ENCODE results near the gene AQP9. TPM values are rescaled to one million over a fixed set of nuclear protein-coding genes. Genes with fewer than 3 reads are reported as not detected.
"Not testable (repeated sequence)": the region's sequence is repeated elsewhere in the genome, so short reads cannot be mapped to it uniquely, and the experiment has no call there.

AQP9 gene
- total RNA-seq, 1 donor from 2014 or later: 0.77 TPM

DNA sequence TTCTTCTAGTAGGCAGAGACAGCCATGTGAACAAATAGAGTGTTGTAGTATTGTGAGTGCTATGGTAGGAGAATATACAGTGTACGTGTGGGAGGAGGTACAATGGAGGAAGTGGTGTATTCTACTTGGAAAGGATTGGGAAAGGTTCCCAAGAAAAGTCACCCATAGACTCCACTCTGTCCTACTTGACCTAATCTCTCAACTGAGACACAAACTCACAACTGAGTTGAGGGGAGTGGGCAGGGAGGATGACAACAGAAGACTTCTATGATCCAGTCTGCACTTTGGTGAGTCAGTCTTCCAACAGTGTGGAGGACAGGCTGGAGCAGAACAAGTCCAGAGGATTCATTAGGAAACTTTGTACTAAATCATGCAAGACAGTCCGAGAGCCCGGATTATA lies 28.8 kb upstream of the AQP9 start:
- Histone ChIP-seq H3K27me3 (ENCODE audit: low read depth) (peaks cover 60% of the 10 kb centered on the region), H3K4me1 (no peaks in the 10 kb centered on the region), H3K36me3 (no peaks in the 10 kb centered on the region), H3K27ac (replicated peaks) (no peak overlapping the region), H3K4me3 (no peak overlapping the region), H3K9me3 (replicated peaks) (no peaks in the 10 kb centered on the region)
- intact Hi-C loops (cut with micrococcal nuclease): no loop called here
- DNase-seq: no peak
- TF ChIP-seq, protein P1, sequence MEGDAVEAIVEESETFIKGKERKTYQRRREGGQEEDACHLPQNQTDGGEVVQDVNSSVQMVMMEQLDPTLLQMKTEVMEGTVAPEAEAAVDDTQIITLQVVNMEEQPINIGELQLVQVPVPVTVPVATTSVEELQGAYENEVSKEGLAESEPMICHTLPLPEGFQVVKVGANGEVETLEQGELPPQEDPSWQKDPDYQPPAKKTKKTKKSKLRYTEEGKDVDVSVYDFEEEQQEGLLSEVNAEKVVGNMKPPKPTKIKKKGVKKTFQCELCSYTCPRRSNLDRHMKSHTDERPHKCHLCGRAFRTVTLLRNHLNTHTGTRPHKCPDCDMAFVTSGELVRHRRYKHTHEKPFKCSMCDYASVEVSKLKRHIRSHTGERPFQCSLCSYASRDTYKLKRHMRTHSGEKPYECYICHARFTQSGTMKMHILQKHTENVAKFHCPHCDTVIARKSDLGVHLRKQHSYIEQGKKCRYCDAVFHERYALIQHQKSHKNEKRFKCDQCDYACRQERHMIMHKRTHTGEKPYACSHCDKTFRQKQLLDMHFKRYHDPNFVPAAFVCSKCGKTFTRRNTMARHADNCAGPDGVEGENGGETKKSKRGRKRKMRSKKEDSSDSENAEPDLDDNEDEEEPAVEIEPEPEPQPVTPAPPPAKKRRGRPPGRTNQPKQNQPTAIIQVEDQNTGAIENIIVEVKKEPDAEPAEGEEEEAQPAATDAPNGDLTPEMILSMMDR (IDR thresholded peaks at IDR 0.05; ENCODE audit: borderline replicate concordance): no peak

DNA sequence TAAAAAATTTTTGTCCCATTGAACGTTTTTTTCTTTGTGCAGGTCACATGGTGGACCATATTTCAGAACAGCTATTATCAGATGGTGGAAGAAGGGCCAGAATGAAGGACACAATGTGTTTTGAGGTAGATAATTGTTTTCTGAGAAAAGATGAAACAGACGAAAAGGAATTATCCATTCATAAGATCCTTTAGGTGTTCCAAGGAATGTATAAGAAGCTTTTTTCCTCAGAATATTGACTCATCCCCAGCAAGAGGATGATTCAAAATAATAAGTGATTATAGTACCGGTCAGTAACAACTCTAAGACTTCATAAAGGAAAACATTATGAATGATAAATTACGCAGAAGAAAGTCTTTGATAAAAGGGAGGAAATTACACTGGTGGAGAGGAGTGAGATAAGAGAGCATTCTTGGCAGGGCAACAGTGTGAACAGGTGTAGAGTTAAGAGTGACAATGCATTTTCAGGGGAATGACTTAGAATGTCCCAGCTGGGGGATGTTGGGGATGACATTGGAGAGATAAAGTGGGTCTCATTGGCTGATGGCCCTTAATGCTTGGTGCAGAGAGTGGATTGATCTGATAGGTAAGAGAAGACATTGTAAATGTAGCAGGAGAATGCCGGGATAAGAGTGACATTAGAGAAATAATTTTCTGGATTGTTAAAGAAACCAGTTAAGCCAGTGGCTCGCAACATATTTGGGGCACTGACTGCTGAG lies 27.0 kb upstream of the AQP9 start:
- DNase-seq: no peak
- TF ChIP-seq, protein P1 (IDR thresholded peaks at IDR 0.05; ENCODE audit: borderline replicate concordance): no peak
- H3K4me1 ChIP-seq: no peaks in the 10 kb centered on the region
- no peak overlapping the region for H3K4me3 ChIP-seq
- intact Hi-C loops (cut with micrococcal nuclease): no loop called here
- H3K36me3 ChIP-seq: no peaks in the 10 kb centered on the region
- H3K27ac ChIP-seq (replicated peaks): no peak overlapping the region
- peaks cover 51% of the 10 kb centered on the region for H3K27me3 ChIP-seq (ENCODE audit: low read depth)
- H3K9me3 ChIP-seq (replicated peaks): no peaks in the 10 kb centered on the region

DNA sequence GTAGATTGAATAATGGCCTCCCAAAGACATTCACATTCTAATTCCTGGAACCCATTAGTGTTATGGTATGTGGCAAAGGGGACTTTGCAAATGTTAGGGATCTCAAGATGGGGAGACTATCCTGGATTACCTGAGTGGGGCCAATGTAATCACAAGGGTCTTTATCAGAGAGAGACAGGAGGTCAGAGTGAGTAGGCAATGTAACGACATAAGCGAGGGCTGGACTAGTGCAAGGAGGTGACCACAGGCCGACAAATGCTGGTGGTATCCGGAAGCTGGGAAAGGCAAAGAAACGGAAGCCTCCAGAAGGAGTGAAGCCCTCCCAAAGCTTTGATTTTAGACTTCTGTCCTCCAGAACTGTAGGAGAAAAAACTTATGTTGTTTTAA lies 26.5 kb upstream of the AQP9 start:
- TF ChIP-seq, protein P1 (IDR thresholded peaks at IDR 0.05; ENCODE audit: borderline replicate concordance): no peak
- H3K36me3 ChIP-seq: no peaks in the 10 kb centered on the region
- H3K4me3 ChIP-seq: no peak overlapping the region
- peaks cover 47% of the 10 kb centered on the region for H3K27me3 ChIP-seq (ENCODE audit: low read depth)
- intact Hi-C loops (cut with micrococcal nuclease): no loop called here
- H3K27ac ChIP-seq (replicated peaks): no peak overlapping the region
- no peaks in the 10 kb centered on the region for H3K4me1 ChIP-seq
- no peak for DNase-seq
- no peaks in the 10 kb centered on the region for H3K9me3 ChIP-seq (replicated peaks)

DNA sequence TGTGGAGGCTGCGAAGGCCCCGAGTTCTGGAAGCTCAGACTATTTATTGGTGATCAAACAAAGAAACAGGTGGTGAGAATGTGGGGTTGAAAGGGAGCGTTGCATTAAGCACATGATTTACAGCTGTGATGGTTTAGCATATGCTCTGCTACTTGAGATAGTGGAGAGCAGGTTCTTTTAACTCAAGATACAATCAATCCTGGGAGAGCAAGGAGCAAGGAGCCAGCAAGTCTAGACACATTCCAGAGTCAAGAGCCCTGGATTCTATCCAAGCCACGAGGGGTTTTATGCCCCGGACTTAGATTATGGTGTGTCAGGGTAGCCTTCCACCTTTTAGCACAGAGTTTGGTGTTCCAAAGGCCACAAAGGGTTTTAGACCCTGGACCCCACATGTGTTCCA lies 24.8 kb upstream of the AQP9 start:
- H3K4me3 ChIP-seq; H3K27ac ChIP-seq (replicated peaks); H3K4me1 ChIP-seq; H3K36me3 ChIP-seq; H3K9me3 ChIP-seq (replicated peaks); intact Hi-C loops (cut with micrococcal nuclease); DNase-seq: not testable (repeated sequence)
- peaks cover 36% of the 10 kb centered on the region for H3K27me3 ChIP-seq (ENCODE audit: low read depth)

DNA sequence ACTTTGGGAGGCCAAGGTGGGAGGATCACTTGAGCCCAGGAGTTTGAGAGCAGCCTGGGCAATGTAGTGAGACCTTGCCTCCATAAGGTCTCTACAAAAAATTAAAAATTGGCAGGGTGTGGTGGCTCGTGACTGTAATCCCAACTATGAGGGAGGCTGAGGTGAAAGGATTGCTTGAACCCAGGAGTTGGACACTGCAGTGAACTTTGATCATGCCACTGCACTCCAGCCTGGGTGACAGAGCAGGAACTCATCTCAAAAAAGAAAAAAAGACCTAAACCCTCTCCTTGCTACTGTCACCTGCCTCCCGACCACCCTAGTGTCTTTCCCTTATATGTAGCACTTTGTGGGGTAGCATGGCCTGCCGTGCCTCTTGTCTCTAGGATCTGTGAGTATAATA lies 23.8 kb upstream of the AQP9 start:
- Histone ChIP-seq H3K9me3 (replicated peaks) (no peaks in the 10 kb centered on the region), H3K4me1 (no peaks in the 10 kb centered on the region), H3K36me3 (no peaks in the 10 kb centered on the region), H3K4me3 (no peak overlapping the region), H3K27me3 (ENCODE audit: low read depth) (peaks cover 26% of the 10 kb centered on the region), H3K27ac (replicated peaks) (no peak overlapping the region)
- TF ChIP-seq, protein P1 (IDR thresholded peaks at IDR 0.05; ENCODE audit: borderline replicate concordance): no peak
- intact Hi-C loops (cut with micrococcal nuclease): no loop called here
- no peak for DNase-seq

DNA sequence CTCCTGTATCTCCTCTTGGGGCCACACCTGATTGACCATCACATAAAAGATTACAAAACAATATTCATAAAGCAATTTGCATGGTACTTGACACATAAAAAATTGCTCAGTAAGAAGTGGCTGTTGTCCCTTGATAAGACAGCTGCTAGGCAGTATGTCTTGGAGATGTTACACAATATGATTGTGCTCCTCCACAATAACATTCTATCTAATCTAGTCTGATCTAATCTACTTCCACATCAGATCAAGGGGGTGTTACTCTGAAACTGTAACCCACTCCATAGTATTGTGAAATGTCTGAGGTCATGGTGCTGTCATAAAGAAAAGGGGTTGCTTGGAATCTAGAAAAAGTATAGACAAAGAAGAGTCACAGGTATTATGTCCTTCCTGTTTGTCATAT lies 23.4 kb upstream of the AQP9 start:
- H3K9me3 ChIP-seq (replicated peaks): no peaks in the 10 kb centered on the region
- H3K27me3 ChIP-seq (ENCODE audit: low read depth): peaks cover 22% of the 10 kb centered on the region
- TF ChIP-seq, protein P1 (IDR thresholded peaks at IDR 0.05; ENCODE audit: borderline replicate concordance): no peak
- H3K36me3 ChIP-seq: no peaks in the 10 kb centered on the region
- no peak overlapping the region for H3K4me3 ChIP-seq
- DNase-seq: no peak
- H3K27ac ChIP-seq (replicated peaks): no peak overlapping the region
- intact Hi-C loops (cut with micrococcal nuclease): no loop called here
- no peaks in the 10 kb centered on the region for H3K4me1 ChIP-seq
